Measurements from ENCODE around the gene MANBA.
"Not testable (repeated sequence)": the region's sequence is repeated elsewhere in the genome, so short reads cannot be mapped to it uniquely, and the experiment has no call there.

Gene MANBA

DNA sequence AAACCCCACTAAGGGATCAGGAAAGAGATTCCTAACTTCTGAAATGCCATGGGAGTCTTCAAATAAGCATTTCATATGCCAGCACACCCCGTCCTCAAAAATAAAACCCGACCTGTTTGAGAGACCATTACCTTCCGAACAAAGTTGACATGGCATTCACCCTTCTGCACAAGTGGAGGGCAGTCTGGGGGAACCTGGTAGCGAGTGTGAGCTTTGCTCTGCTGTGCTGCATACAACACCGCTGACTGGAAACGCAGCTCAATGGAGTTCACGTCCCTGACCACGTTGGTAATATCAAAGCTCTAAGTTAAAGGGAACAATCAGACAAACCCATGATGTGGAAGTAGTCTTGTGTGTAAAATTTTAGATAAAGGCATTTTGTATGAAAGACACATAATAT is 38.0 kb downstream of the MANBA start:
- no peak for DNase-seq (ENCODE audit: low read depth)

DNA sequence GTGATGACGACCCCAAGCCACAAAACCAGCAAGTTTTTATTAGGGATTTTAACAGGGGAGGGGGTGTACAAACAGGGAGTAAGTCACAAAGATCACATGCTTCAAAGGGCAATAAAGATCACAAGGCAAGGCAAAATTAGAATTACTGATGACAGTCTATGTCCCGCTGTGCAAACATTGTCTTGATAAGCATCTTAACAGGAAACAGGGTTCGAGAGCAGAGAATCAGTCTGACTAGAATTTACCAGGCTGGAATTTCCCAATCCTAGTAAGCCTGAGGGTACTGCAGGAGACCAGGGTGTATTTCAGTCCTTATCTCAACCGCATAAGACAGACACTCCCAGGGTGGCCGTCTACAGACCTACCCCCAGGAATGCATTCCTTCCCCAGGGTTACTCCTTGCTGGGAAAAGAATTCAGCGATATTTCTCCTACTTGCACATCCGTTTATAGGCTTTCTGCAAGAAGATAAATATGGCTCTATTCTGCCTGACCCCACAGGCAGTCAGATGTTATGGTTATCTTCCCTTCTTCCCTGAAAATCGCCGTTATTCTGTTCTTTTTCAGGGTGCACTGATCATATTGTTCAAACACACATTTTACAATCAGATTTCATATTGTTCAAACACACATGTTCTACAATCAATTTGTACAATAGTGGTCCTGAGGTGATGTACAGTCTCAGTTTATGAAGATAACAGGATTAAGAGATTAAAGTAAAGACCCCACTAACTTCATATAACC is 41.8 kb downstream of the MANBA start:
- DNase-seq (ENCODE audit: low read depth) = not testable (repeated sequence)

DNA sequence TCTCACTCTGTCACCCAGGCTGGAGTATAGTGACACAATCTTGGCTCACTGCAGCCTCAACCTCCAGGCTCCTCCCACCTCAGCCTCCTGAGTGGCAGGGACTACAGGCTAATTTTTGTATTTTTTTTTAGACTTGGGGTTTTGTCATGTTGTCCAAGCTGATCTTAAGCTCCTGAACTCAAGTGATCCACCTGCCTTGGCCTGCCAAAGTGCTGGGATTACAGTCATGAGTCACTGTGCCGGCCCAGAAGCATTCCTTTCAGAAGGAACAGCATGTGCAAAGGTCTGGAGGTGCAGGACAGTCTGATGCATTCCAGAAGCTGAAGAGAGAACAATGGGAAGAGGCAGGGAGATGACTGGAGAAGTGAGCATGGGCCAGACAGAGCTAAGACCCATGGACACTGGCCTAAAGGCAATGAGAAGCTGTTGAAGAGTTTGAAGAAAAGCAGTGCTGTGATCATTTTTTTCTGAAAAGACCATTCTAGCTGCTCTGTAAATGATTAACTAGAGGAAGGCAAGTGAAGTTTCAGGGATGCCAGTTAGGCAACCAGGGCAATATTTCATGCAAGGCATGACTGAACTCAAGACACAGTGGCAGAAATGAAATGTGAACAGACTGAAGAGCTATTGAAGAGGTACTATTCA is 43.2 kb downstream of the MANBA start:
- no peak for DNase-seq (ENCODE audit: low read depth)

DNA sequence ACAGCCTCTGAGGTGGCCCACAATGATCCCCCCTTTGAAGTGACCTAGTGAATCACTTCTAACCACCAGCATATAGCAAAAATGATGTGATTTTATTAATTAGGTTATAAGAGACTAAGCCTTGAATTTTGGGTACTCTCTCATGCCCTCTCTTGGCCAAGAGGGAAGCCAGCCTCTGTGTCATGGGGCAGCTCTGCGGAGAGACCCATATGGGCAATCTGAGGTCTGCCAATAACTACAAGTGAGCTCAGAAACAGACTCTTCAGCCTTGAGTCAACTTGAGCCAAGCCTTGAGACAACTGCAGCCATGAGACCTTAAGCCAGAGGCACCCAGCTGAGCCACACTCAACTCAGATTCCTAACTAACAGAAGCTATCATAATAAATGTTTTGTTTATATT is 45.7 kb downstream of the MANBA start:
- DNase-seq (ENCODE audit: low read depth) = no peak

DNA sequence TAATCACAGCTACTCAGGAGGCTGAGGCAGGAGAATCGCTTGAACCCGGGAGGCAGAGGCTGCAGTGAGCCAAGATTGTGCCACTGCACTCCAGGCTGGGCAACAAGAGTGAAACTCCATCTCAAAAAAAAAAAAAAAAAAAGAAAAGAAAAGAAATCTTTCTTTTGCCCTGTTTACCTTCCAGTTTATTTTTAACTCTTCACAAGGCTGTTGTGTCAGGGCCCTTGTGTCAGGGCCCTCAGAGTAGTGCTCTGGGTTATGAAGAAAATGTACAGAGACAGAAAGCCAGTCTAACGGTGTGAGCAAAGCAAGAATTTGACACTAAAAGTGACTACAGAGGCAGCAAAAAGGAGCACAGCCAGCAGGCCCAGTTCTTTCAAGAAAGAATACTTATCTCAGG is 47.0 kb downstream of the MANBA start:
- not testable (repeated sequence) for DNase-seq (ENCODE audit: low read depth)

DNA sequence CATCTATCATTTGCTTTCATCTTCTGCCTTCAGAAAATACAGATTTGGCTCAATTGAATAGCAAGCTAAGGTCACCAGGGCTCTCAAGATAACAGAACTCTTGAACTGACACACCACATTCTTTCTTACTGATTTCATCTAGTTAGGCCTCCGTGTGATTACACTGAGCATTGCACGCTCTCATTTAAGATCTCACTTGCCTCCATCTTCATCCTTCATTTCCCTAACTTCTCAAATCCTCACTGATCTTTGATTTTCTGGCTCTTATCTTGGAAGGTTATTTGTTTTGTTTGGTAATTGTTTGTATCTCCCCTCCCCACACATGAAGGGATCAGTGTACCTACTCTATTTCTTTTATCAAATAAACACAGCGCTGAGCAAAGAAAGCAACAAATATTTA is 47.7 kb downstream of the MANBA start:
- no peak for DNase-seq (ENCODE audit: low read depth)

DNA sequence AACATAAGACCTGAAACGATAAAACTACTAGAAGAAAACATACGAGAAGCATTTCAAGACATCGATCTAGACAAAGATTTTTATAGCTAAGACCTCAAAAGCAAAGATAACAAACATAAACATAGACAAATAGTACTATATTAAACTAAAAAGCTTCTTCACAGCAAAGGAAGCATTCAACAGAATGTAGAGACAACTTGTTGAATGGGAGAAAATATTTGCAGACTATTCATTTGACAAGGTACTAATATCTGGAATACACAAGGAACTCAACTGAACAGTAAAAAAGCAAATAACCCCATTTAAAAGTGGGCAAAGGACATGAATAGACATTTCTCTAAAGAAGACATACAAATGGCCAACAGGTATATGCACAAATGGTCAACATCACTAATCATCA is 49.8 kb downstream of the MANBA start:
- no peak for DNase-seq (ENCODE audit: low read depth)

DNA sequence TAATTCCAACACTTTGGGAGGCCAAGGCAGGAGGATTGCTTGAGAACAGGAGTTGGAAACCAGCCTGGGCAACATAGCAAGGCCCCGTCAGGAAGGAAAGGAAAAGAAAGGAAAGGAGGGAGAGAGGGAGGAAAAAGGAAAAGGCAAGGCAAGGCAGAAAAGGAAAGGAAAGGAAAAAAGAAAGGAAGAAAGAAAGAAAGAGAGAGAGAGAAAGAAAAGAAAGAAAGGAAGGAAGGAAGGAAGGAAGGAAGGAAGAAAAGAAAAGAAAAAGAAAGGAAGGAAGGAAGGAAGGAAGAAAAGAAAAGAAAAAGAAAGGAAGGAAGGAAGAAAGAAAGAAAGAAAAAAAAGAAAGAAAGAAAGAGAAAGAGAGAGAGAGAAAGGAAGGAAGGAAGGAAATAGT is 51.7 kb downstream of the MANBA start:
- DNase-seq (ENCODE audit: low read depth) = not testable (repeated sequence)

DNA sequence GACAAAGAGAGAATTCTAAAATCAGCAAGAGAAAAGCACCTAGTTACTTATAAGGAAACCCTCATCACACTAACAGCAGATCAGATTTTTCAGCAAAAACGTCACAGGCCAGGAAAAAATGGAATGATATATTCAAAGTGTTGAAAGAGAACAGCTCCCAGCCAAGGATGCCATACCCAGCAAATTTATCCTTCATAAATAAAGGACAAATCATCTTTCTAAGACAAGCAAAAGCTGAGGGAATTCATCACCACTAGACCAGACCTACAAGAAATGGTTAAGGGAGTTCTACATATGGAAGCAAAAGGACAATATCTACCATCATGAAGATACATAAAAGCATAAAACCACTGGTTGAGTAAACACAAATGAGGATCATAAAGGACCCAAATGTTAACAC is 53.6 kb downstream of the MANBA start:
- DNase-seq (ENCODE audit: low read depth) = no peak

DNA sequence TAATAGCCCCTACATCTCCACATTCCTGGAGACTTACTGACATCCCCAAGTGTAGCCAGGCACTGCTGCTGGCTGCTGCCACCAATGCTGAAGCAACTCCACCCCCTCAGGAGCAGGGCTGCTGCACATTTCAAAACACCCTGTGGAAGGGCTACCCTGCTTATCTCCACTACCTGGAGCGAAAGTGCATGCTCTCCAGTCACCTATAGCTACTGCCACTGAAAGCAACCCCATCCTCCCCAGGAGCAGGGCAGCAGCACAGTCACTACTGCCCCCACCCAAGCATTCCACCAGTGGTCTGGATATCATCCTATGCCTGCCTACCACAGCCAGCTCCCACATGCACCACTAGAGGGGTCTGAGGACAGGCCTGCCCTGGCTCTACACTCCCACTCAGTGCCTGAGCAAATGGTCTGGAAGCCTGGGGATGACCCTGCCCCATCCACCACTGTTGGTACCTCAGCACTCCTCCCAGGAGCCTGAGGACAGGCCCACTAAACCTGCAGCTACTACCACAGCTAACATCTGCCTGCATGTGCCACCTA is 55.3 kb downstream of the MANBA start:
- no peak for DNase-seq (ENCODE audit: low read depth)

DNA sequence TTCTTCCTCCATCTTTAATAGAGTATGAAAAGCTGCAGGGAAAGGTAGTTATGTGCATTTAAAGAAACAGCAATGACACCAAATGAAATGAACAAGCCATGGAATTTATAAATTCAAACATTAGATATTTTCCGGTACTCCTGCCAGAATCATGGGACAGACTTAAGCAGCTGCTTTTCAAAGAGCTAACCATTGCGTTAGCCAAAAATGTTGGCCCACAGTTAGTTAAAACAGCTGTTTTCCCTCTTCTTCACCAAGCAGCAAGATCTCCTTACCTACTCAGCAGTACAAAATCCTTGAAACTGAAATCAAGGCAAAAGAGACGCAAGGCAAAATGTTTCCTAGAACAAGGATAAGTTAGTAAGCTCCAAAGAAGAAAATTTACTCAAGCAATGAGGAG is 64.0 kb downstream of the MANBA start:
- DNase-seq (ENCODE audit: low read depth) = no peak

DNA sequence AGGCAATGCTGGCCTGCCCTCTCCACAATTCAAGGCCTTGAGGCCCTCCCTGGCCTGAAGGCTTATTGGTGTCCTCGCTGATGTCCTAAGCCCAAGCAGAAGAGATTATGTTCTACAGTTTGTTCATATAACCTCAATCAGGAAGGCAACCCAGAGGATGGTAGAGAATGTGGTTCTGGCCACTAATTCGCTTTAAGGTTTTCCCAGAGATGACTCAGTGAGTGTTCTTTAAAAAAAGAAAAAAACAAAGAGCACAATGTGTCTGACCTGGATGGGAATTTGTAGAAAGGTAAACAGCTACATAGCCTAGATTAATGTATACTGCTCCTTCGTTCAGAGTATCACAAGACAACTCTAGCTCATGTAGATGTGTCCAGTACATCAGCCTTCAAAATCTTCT is 66.0 kb downstream of the MANBA start:
- DNase-seq (ENCODE audit: low read depth) = no peak

DNA sequence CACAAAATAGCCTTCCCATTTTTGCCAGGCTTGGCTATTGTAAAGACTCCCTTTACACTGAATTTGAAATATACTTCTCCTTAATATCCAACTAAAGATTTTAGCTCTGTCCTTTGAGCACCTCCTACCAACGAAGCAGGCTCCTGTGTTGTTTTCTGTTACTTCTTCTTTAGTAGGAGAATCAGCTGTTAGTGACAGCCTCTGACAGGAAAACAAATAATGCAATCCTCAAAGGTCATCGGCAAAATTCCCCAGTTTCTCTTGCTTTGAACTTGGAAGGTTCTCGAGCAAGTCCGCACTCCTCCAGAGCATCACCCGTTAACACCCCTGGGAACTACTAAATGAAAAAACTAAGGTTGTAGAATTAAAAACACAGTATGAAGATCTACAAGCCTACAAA is 66.9 kb downstream of the MANBA start:
- no peak for DNase-seq (ENCODE audit: low read depth)

DNA sequence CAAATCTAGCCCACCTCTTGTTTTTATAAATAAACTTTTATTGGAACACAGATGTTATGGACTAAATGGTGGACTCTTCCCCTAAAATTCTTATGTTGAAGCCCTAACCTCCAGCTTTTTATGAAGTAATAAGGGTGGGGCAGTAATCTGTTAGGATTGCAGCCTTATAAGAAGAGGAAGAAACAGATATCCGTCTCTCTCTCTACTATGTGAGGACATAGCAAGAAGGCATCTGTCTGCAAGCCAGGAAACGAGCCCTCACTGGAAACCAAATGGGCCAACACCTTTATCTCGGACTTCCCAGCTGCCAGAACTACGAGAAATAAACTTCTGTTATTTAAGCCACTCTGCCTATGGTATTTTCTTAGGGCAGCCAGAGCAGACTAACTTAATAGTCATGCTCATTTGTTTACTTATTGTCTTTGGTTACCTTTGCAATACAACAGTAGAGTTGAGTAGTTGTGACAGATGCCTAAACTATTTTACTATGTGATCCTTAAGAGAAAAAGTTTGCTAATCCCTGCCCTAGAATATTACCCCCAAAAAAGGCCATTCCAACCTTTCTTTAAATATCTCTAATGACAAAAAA is 67.4 kb downstream of the MANBA start:
- DNase-seq (ENCODE audit: low read depth) = no peak

DNA sequence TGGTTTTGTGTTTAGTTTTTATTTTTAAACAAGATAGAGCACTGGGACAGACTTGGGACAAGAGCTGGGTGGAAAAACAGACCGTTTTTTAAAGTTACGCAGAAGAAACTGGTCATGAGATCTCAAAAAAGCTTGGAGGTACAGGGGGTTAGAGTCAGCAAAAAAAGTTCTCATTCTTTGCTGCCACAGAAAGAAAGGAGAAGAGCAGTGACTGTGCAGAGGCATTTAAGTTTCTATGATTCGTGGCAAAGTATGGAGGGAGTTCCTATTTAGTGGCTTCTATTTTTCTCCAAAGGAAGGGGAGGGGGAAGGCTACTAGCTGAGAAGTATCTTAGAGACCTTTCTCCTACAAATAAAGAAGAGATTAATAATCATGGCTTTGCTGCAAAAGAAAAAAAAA is 68.3 kb downstream of the MANBA start:
- no peak for DNase-seq (ENCODE audit: low read depth)

DNA sequence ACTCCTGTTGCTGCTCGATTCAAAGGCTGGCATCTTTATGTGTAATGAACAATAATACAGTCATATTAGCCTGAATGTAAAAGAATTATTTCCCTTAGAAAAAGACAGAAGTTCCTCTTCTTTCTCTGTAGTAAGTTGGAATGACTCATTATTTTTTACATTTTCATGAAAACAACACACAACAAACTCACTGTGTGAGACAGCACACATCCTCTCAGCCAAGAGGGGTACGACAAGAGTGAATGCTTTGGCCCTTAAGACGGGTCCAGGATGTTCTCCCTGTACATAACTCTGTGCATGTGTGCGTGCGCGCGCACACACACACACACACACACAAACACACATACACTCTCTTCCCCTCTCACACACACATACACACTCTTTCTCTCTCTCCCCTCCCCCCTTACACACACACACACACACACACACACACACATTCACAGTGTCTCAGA is 72.8 kb downstream of the MANBA start:
- DNase-seq (ENCODE audit: low read depth) = no peak

DNA sequence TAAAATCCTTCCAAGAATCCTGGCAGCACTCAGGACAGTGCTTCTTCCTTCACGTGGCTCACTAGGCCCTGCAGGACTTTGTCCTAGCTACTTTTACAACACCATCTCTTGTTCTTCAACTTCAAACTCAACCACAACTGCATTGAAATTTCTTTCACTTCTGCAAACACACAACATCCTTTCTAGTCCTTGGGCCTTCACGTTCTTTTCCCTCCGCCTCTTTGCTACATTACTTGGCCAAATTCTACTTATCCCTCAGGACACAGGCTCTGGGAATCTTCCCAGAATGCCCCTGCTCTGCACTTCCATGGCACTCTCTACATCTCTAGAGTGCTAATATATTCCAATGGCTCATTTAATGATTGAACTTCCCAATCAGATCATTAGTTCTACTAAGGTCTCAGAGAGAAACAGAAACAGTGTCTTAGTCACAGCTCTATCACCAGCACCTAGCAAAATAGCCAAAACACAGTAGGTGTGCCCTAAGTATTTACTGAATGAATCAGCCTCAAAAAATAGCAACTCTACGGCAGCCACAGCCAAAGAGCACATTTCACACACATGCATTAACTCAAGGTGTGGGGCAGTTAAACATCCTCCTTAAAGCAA is 73.3 kb downstream of the MANBA start:
- no peak for DNase-seq (ENCODE audit: low read depth)

DNA sequence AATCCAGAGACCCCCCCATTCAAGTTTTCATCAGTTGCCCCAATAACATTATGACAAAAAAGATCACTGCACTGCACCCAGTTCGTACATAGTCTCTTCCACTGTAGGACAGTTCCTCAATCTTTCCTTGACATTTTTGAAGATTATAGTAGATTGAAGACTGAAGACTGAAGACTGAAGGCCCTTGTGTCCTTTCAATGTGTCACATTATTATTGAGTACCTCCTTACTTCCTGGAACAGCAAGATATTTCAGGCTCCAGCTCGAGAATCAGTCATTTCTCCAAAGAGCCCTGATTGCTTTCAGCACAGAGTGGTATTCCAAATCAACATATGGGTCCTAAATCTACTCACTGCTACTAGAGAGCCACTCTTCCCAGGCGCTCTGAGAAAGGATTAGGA is 75.0 kb downstream of the MANBA start:
- no peak for DNase-seq (ENCODE audit: low read depth)

DNA sequence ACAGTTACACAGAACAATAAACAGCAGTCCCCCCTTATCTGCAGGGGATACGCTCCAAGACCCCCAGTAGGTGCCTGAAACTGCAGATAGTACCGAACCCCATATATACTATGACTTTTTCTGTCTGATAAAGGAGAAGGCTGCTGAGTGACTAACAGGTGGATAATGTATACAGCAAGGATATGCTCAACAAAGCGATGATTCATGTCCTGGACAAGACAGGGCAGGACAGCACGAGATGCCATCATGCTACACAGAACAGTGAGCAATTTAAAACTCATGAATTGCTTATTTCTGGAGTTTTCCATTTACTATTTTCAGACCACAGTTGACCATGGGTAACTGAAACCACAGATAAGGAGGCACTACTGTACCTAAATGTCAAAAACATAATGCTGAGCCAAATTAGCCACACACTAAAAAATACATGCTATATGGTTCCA is 76.1 kb downstream of the MANBA start:
- DNase-seq (ENCODE audit: low read depth) = no peak

DNA sequence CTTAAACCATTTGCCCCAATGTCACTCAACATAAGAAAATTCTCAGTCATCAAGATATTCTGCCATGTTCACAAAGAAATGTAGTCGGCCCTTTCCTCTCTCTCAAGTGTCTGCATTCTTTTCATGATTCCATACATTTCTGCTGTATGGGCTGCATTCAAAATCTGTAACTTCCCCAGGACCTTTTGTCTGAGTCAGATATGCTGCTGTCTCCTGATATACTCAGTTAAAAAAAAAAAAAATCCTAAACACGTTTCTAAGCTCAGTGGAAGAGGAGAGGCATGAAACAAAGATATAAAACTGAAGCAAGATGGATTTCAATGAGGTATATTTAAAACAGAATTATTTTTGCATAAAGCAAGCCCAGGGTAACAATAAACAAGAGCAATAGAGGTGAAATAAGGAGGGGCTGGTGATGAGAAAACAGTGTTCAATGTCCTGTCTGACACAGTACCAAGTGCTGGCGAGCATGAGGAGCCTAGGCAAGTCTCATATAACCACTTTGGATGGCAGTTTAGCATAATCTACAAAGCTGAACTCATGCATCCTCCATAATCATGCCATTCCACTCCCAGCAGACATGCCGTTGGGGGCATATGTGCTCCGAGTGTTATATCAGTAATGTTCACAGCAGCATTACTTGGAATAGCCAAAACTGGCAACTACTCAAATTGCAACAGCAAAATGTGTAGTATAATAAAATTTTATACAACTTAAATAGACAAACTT is 76.7 kb downstream of the MANBA start:
- DNase-seq (ENCODE audit: low read depth) = no peak

DNA sequence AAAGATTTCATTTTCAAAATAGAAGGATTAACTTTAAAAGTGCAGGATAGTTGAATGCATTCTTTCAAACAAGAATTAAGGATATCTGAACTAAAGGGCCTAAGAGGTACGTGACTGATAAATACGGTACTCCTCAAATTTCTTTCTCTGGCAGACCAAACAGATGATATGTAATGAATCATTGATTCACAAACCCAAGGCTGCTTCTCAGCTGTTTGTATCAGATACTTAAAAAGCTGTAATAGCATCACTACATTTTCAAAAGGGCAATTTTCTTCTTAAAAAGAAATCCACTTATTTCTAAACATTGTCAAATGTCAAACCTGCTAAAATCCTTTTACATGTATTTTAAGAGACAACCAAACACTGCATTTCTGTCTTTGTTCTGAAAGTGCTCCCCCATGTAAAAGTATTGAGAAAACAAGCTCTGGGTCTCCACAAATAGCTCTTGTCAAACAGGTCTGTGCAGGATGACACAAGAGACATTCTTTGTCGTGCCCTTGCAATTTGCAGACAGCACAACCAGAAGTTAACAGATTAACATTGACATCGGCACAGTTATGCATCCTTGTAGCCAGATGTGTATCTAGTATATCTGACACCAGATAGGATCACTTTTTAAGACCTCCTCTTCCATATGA is 82.0 kb downstream of the MANBA start:
- DNase-seq (ENCODE audit: low read depth) = no peak

DNA sequence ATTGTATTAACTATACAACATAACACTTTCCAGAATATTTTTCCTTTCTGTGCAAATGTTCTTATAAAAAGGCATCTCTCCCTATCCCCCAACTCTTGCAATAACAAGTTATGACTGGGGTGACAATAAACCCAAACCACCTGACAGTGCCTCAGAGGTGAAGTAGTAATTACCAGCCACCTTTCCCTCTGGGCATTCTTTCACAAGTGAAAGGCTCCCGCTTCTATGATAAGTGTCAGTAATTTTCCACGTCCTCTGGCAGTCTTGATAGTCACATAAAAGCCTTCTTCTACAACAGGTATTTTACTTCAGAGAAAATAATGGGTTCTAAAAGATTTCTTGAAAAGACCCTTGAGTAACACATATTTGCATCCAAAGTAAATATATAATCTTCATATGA is 82.7 kb downstream of the MANBA start:
- DNase-seq (ENCODE audit: low read depth) = no peak

All from activated T-cell treated with anti-CD3 and anti-CD28 coated beads for 24 hours (primary cell).